Epithelial cell of esophagus (primary cell): ENCODE data around the gene TXNRD2.

Source experiments
- DNase-seq: peaks from one replicate; pipeline ENCODE4 v3.0.0; 2010; ENCODE audit warnings: low read depth
- H3K4me3 ChIP-seq: 2 replicates; pipeline ENCODE4 v1.5.1; 2011; ENCODE audit warnings: mild to moderate bottlenecking, low read length, control low read depth
- CTCF ChIP-seq: IDR thresholded peaks from 2 replicates; pipeline ENCODE4 v1.5.1; 2011; ENCODE audit warnings: low read depth, mild to moderate bottlenecking, low read length, control low read depth, inconsistent platforms; ENCODE audit not compliant: insufficient read depth; ENCODE audit errors: missing control alignments

TXNRD2 gene

GRCh38 chr22:19978748-19979147 is 37.1 kb upstream of the TXNRD2 start:
- no peak overlapping the region for H3K4me3 ChIP-seq
- TF ChIP-seq CTCF: no peak

GRCh38 chr22:19977296-19978243 is 36.0 kb upstream of the TXNRD2 start:
- DNase-seq: no peak
- TF ChIP-seq CTCF: no peak

More at GRCh38 chr22:19978748-19979147, 37.1 kb upstream of the TXNRD2 start:
- DNase-seq: no peak

GRCh38 chr22:19976671-19977070 is 35.1 kb upstream of the TXNRD2 start:
- no peak for DNase-seq
- no peak overlapping the region for H3K4me3 ChIP-seq
- TF ChIP-seq CTCF: no peak

More at GRCh38 chr22:19977296-19978243, 36.0 kb upstream of the TXNRD2 start:
- no peak overlapping the region for H3K4me3 ChIP-seq

- TF ChIP-seq CTCF: no peak
- H3K4me3 ChIP-seq: no peak overlapping the region
- DNase-seq: no peak
These were observed 34.1 kb upstream of the TXNRD2 start for GRCh38 chr22:19975707-19976035.

GRCh38 chr22:19974935-19975706 is 33.5 kb upstream of the TXNRD2 start:
- H3K4me3 ChIP-seq: no peak overlapping the region
- no peak for TF ChIP-seq CTCF
- peak; percentile 64 for DNase-seq

- H3K4me3 ChIP-seq: no peak overlapping the region
- DNase-seq: peak; percentile 35
- TF ChIP-seq CTCF: no peak
These were observed 32.7 kb upstream of the TXNRD2 start for GRCh38 chr22:19974268-19974861.
